HG03066 (cell line): ENCODE measurements around the gene LTB.
A peak's percentile ranks its signal among the peaks of the same experiment; 100 is the strongest.

Experiments
- ATAC-seq: cut with Tn5 transposase; IDR thresholded peaks from one replicate; pipeline ENCODE4 v1.9.1; 2021; ENCODE audit warnings: low read depth; ENCODE audit not compliant: unreplicated experiment

The LTB gene, protein sequence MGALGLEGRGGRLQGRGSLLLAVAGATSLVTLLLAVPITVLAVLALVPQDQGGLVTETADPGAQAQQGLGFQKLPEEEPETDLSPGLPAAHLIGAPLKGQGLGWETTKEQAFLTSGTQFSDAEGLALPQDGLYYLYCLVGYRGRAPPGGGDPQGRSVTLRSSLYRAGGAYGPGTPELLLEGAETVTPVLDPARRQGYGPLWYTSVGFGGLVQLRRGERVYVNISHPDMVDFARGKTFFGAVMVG

GRCh38 chr6:31582230-31582643 is at the start of gene LTB:
Gene LTB, minus strand, starts transcription at chr6:31582424. Its CDS starts 7 bp downstream, at chr6:31582417.
- ATAC-seq: no peak

DNA sequence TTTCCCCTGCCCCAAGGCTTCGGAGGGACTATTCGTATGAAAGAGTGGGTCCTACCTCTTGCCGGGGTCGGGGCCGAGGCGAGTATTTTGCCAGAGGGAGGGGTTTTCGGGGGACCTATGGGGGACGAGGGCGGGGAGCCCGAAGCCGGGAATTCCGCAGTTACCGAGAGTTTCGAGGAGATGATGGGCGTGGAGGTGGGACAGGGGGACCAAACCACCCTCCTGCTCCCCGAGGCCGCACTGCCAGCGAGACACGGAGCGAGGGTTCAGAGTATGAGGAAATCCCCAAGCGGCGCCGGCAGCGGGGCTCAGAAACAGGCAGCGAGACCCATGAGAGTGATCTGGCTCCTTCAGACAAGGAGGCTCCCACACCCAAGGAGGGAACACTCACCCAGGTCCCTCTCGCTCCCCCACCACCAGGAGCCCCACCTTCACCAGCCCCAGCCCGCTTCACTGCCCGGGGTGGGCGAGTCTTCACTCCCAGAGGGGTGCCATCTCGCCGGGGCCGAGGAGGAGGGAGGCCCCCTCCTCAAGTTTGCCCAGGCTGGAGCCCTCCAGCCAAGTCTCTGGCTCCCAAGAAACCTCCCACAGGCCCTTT is 49.6 kb upstream of the LTB start:
- no peak for ATAC-seq

DNA sequence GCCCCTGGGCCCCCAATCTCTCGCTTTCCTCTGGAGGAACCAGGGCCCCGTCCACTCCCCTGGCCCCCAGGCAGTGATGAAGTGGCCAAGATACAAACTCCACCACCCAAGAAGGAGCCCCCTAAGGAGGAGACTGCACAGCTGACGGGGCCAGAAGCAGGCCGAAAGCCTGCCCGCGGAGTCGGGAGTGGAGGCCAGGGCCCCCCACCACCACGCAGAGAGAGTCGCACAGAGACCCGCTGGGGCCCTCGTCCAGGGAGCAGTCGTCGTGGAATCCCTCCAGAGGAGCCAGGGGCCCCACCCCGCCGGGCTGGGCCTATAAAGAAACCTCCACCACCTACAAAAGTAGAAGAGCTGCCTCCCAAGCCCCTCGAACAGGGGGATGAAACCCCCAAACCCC is 49.0 kb upstream of the LTB start:
- no peak for ATAC-seq

GRCh38 chr6:31630177-31630934 is 48.1 kb upstream of the LTB start:
- ATAC-seq: no peak

- no peak for ATAC-seq
These were observed 46.8 kb upstream of the LTB start for GRCh38 chr6:31629014-31629413.

- no peak for ATAC-seq
These were observed 45.6 kb upstream of the LTB start for GRCh38 chr6:31627690-31628287.

DNA sequence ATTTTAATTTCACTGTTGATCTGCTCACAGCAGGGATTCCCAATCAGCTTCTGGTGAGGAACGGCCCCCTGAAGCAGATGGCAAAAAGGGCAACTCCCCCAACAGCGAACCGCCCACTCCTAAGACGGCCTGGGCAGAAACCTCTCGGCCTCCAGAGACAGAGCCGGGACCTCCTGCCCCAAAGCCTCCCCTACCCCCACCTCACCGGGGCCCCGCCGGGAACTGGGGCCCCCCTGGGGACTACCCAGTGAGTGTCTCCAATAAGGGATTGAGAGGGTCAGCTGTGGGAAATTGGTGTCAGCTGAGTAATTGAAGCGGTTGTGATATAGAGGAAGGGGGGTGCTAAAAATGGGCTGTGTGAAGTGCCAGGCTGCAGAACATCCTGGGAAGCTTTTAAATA is 44.7 kb upstream of the LTB start:
- ATAC-seq: no peak

- no peak for ATAC-seq
These were observed 41.8 kb upstream of the LTB start for GRCh38 chr6:31624070-31624469.

DNA sequence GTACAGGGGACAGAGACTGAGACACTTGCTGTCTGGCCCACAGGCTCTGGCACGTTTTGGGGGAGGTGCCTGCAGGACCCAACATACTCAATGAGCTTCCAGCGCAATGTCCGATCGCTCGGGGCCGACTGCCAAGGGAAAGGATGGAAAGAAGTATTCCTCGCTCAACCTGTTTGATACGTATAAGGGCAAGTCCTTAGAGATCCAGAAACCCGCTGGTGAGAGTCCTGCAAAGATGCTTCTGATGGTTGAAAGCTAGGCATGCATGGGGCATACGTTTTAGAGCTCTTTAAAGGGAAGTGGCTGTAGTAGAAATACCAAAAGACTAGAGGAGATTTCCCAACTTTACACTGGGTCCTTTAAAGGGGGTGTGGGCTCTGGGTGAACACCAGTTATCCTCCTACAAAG is 40.5 kb upstream of the LTB start:
- ATAC-seq: no peak

DNA sequence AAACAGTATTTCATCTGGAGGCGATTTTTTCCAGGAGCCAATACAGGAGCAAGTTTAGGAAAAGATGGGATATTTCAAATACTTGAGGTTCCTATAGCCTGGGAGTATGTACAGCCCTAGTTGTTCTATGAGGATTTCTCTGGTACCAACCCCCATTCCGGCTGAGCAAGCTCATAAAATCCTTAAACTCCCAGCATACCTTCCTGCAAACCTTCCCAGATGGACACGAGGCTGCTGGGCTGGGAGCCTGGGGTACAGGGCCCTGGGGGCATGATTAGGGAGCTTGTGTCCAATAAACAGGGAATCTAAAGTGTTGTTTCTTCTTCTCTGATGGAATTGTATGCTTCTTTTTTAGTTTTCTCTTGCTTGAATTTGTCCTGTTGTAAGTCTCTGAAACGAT is 39.8 kb upstream of the LTB start:
- no peak for ATAC-seq

- ATAC-seq: no peak
These were observed 39.2 kb upstream of the LTB start for GRCh38 chr6:31621320-31621939.

GRCh38 chr6:31620586-31621319 is 38.5 kb upstream of the LTB start, which contains the start of gene PRRC2A:
Gene PRRC2A, plus strand, starts transcription at chr6:31620715. Its CDS starts 2,075 bp downstream, at chr6:31622790.
- ATAC-seq: peak; percentile 34

- peak; percentile 83 for ATAC-seq
These were observed 37.8 kb upstream of the LTB start for GRCh38 chr6:31619805-31620585.

- ATAC-seq: no peak
These were observed 34.8 kb upstream of the LTB start for GRCh38 chr6:31617010-31617409.

GRCh38 chr6:31615748-31616147 is 33.5 kb upstream of the LTB start:
- ATAC-seq: no peak

GRCh38 chr6:31614684-31615578 is 32.7 kb upstream of the LTB start, which contains the start of gene AIF1:
Gene AIF1, plus strand, starts transcription at chr6:31615234. Its CDS starts 96 bp downstream, at chr6:31615330.
- no peak for ATAC-seq

DNA sequence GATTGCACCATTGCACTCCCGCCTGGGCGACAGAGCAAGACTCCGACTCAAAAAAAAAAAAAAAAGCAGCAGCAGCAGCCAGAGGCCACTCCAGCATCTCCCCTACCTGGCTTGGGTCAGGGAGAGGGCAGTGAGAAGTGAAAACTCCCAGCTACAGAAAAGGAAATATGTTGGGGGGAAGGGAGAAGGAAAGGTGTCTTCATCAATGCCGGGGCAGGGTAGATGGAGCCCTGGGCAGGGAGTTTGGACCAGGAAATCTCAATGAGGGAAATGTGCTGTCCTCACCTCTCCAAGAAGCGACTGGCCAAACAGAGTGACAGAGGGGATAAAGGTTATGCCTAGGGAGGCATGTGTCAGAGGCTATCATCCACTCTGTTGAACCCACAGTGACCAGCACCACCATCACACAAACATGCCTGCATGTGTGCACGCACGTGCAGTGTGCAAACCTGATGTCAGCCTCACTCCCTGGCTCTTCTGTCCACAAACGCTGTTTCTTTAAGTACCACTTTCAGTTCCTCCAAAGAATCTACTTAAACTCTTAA is 31.9 kb upstream of the LTB start:
- ATAC-seq: no peak

GRCh38 chr6:31610968-31611367 is 28.7 kb upstream of the LTB start:
- no peak for ATAC-seq
